Fibroblast of lung (primary cell): Measurements from ENCODE around the gene CTTNBP2NL. TPM values are rescaled to one million over a fixed set of nuclear protein-coding genes. Genes with fewer than 3 reads are reported as not detected.

Experiments
- DNase-seq, 2 donors: peaks; one replicate each; pipeline versions ENCODE4 v3.0.0 to v3.0.0-alpha.2; 2010; ENCODE audit warnings: low read depth in 2 of 2
- H2AFZ ChIP-seq: 2 replicates; pipeline ENCODE4 v1.5.1; 2012; ENCODE audit warnings: low read length, control low read depth, inconsistent platforms
- H3K27ac ChIP-seq: 2 replicates; pipeline ENCODE4 v1.5.1; 2011; ENCODE audit warnings: low read length, control low read depth; ENCODE audit not compliant: insufficient read depth
- H3K27me3 ChIP-seq: 2 replicates; pipeline ENCODE4 v1.5.1; 2011; ENCODE audit warnings: mild to moderate bottlenecking, low read length; ENCODE audit not compliant: control insufficient read depth, insufficient read depth
- H3K36me3 ChIP-seq: 2 replicates; pipeline ENCODE4 v1.5.1; 2011; ENCODE audit warnings: low read length; ENCODE audit not compliant: control insufficient read depth, insufficient read depth
- H3K4me1 ChIP-seq: 2 replicates; pipeline ENCODE4 v1.5.1; 2011; ENCODE audit warnings: low read length; ENCODE audit not compliant: control insufficient read depth, insufficient read depth; ENCODE audit errors: extremely low read depth
- H3K4me2 ChIP-seq: 2 replicates; pipeline ENCODE4 v1.5.1; 2011; ENCODE audit warnings: low read length, control low read depth; ENCODE audit not compliant: insufficient read depth; ENCODE audit errors: extremely low read depth
- H3K4me3 ChIP-seq, 4 experiments: fragments of 200-600 bp in 1 of 4; sonication (generic) in 1 of 4; replicated peaks in 1 of 4; 2 replicates each; pipeline ENCODE4 v1.5.1; 2011 to 2016; ENCODE audit warnings: low read length in 4 of 4, low read depth in 3 of 4, mild to moderate bottlenecking in 3 of 4, control low read depth in 2 of 4, inconsistent platforms in 1 of 4, mixed read lengths in 1 of 4; ENCODE audit not compliant: insufficient read depth in 1 of 4; ENCODE audit errors: control extremely low read depth in 1 of 4
- H3K79me2 ChIP-seq: 2 replicates; pipeline ENCODE4 v1.5.1; 2012; ENCODE audit warnings: mild to moderate bottlenecking, low read length, inconsistent platforms; ENCODE audit not compliant: control insufficient read depth, insufficient read depth
- H3K9ac ChIP-seq: 2 replicates; pipeline ENCODE4 v1.5.1; 2011; ENCODE audit warnings: mild to moderate bottlenecking, low read length, control low read depth; ENCODE audit not compliant: insufficient read depth
- H3K9me3 ChIP-seq: 2 replicates; pipeline ENCODE4 v1.5.1; 2012; ENCODE audit warnings: low read depth, low read length; ENCODE audit not compliant: control insufficient read depth, insufficient read depth
- H4K20me1 ChIP-seq: 2 replicates; pipeline ENCODE4 v1.5.1; 2011; ENCODE audit warnings: low read length; ENCODE audit not compliant: control insufficient read depth, insufficient read depth; ENCODE audit errors: extremely low read depth
- EZH2 ChIP-seq: IDR thresholded peaks from 2 replicates; pipeline ENCODE4 v1.5.1; 2012; ENCODE audit warnings: low read length, control low read depth, mild to moderate bottlenecking; ENCODE audit errors: missing control alignments
- polyA plus RNA-seq, 2 donors: library from polyadenylated mRNA; depleted of rRNA in 1 of 2; stranded (reverse) in 1 of 2; unstranded in 1 of 2; fragments of >200 nt; gene quantifications; 2 replicates each; pipeline ENCODE4 v1.2.1, GENCODE V29; 2011 to 2012; ENCODE audit warnings: missing spikeins in 1 of 2
- total RNA-seq: library from RNA; depleted of rRNA; stranded (reverse); fragments of >200 nt; gene quantifications from 2 replicates; pipeline ENCODE4 v1.2.1, GENCODE V29; 2014
- TF ChIP-seq, protein P1 (sequence below), 2 donors: IDR thresholded peaks in 1 of 2; conservative IDR thresholded peaks in 1 of 2; 1 replicate in 1 of 2; 2 replicates in 1 of 2; pipeline ENCODE4 v1.5.1; 2011 to 2012; ENCODE audit warnings: low read length in 2 of 2, control low read depth in 1 of 2, inconsistent platforms in 1 of 2, low read depth in 1 of 2, mild to moderate bottlenecking in 1 of 2

Gene CTTNBP2NL
- total and polyA plus RNA-seq, 2 donors (not counting 1 experiment from before 2014, with no cell fraction given): 18.5 to 26.8 TPM

DNA sequence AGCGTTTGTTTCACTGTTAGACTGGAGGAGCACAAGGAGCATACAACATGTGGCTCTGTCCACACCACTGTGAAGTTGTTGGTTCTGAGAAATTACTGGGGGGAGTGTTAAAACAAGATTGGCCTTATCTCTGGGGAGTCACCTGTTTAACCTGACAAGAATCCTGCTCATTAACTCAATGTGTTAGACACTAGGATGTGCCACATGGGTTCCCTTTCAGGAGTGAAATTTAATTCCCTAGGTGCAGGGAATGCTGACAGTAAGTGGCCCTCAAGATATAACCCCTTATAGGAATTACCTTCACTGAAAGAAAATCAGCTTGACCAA is 66.9 kb downstream of the CTTNBP2NL start:
- Histone ChIP-seq H3K79me2 (no peaks in the 10 kb centered on the region), H3K9me3 (no peaks in the 10 kb centered on the region), H2AFZ (no peak overlapping the region), H3K4me1 (peaks cover 22% of the 10 kb centered on the region), H3K4me2 (no peak overlapping the region), H3K27me3 (no peaks in the 10 kb centered on the region), H4K20me1 (no peaks in the 10 kb centered on the region), H3K9ac (no peak overlapping the region), H3K27ac (no peak overlapping the region), H3K4me3 (no peak overlapping the region), H3K36me3 (no peaks in the 10 kb centered on the region)
- no peak for DNase-seq
- TF ChIP-seq, protein P1, sequence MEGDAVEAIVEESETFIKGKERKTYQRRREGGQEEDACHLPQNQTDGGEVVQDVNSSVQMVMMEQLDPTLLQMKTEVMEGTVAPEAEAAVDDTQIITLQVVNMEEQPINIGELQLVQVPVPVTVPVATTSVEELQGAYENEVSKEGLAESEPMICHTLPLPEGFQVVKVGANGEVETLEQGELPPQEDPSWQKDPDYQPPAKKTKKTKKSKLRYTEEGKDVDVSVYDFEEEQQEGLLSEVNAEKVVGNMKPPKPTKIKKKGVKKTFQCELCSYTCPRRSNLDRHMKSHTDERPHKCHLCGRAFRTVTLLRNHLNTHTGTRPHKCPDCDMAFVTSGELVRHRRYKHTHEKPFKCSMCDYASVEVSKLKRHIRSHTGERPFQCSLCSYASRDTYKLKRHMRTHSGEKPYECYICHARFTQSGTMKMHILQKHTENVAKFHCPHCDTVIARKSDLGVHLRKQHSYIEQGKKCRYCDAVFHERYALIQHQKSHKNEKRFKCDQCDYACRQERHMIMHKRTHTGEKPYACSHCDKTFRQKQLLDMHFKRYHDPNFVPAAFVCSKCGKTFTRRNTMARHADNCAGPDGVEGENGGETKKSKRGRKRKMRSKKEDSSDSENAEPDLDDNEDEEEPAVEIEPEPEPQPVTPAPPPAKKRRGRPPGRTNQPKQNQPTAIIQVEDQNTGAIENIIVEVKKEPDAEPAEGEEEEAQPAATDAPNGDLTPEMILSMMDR (conservative IDR thresholded peaks at IDR 0.05 in 1 of 2, IDR thresholded peaks at IDR 0.05 in 1 of 2; ENCODE audit: low read depth in 1 of 2, low read length in 2 of 2): no peak
- no peak for TF ChIP-seq EZH2

DNA sequence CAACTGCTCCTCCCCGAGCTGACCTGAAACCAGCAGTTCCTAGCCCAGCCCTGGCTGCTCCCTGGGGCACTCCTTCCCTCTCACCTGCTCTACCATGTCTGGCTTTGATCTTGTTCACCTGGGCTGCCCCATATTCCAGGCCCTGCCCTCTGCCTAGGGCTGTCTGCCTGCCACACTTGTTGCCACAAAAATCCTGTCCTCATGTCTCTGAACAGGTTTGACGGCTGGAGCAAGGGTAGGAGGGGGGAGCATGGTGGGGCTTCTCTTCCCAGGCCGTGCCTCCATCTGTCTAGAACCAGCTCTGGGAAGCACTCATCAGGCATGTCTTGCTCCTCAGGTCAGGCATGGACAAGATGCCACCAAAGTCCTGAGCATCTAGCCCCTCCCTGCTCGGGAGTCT is 68.5 kb downstream of the CTTNBP2NL start:
- Histone ChIP-seq H3K9me3 (no peaks in the 10 kb centered on the region), H3K27me3 (no peaks in the 10 kb centered on the region)
- TF ChIP-seq, protein P1 (conservative IDR thresholded peaks at IDR 0.05 in 1 of 2, IDR thresholded peaks at IDR 0.05 in 1 of 2; ENCODE audit: low read depth in 1 of 2, low read length in 2 of 2): no peak
- no peak for TF ChIP-seq EZH2

DNA sequence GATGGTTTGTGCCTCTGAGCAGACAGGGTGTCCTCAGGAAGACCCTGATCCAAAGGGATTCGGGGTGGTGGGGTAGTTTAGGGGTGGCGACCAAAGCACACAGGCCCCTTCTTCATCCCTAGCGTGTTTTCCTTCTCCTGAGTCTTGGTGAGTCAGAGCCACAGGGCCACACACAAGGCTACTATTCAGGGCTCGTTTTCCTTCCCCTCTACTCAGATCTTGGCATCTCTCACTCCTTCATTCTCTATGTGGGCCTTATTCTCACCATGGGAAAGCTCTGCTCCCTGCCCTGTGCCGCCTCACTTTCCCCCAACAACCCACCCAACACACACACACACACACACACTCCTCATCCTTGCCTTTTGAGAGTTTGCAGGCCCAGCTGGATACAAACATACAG is 69.1 kb downstream of the CTTNBP2NL start:
- peaks cover 14% of the 10 kb centered on the region for H3K4me1 ChIP-seq
- H2AFZ ChIP-seq: no peak overlapping the region
- TF ChIP-seq, protein P1 (conservative IDR thresholded peaks at IDR 0.05 in 1 of 2, IDR thresholded peaks at IDR 0.05 in 1 of 2; ENCODE audit: low read depth in 1 of 2, low read length in 2 of 2): no peak
- TF ChIP-seq EZH2: no peak
- H3K9ac ChIP-seq: no peak overlapping the region
- H3K4me2 ChIP-seq: no peak overlapping the region
- H3K9me3 ChIP-seq: no peaks in the 10 kb centered on the region
- H3K4me3 ChIP-seq: no peak overlapping the region
- peak overlapping the region; percentile 50 for H3K27ac ChIP-seq
- no peaks in the 10 kb centered on the region for H3K27me3 ChIP-seq
- no peaks in the 10 kb centered on the region for H3K36me3 ChIP-seq
- no peaks in the 10 kb centered on the region for H4K20me1 ChIP-seq
- peak; percentile 31 to 61 for DNase-seq
- no peaks in the 10 kb centered on the region for H3K79me2 ChIP-seq

More for the DNA sequence above, 68.5 kb downstream of the CTTNBP2NL start:
- H3K79me2 ChIP-seq: no peaks in the 10 kb centered on the region
- DNase-seq: no peak
- no peak overlapping the region for H3K9ac ChIP-seq
- H3K4me2 ChIP-seq: no peak overlapping the region
- H3K27ac ChIP-seq: no peak overlapping the region
- no peak overlapping the region for H3K4me3 ChIP-seq
- no peak overlapping the region for H2AFZ ChIP-seq
- H3K36me3 ChIP-seq: no peaks in the 10 kb centered on the region
- H3K4me1 ChIP-seq: peaks cover 14% of the 10 kb centered on the region
- H4K20me1 ChIP-seq: no peaks in the 10 kb centered on the region
